H9 (cell line): ENCODE results near the gene CEP126. TPM values are rescaled to one million over a fixed set of nuclear protein-coding genes. Genes with fewer than 3 reads are reported as not detected.

Experiments
- DNase-seq: peaks from one replicate; pipeline ENCODE4 v3.0.0-alpha.2; 2017
- H2AFZ ChIP-seq: one replicate; pipeline ENCODE4 v1.6.1; 2013; ENCODE audit warnings: mild to moderate bottlenecking, low read length, control low read depth, moderate library complexity
- H2AK5ac ChIP-seq: 2 replicates; pipeline ENCODE4 v1.6.1; 2013; ENCODE audit warnings: low read length, control low read depth, mixed read lengths; ENCODE audit not compliant: insufficient read length
- H2BK120ac ChIP-seq: one replicate; pipeline ENCODE4 v1.6.1; 2013; ENCODE audit warnings: low read depth, mild to moderate bottlenecking, low read length, control low read depth, inconsistent platforms; ENCODE audit not compliant: poor library complexity, severe bottlenecking
- H2BK12ac ChIP-seq: 2 replicates; pipeline ENCODE4 v1.6.1; 2013; ENCODE audit warnings: low read length, control low read depth, mixed read lengths, low read depth; ENCODE audit not compliant: insufficient read length
- H2BK15ac ChIP-seq: 2 replicates; pipeline ENCODE4 v1.6.1; 2013; ENCODE audit warnings: low read depth, low read length, control low read depth
- H2BK20ac ChIP-seq: one replicate; pipeline ENCODE4 v1.6.1; 2013; ENCODE audit warnings: low read depth, mild to moderate bottlenecking, low read length, control low read depth, inconsistent platforms; ENCODE audit not compliant: poor library complexity, severe bottlenecking
- H2BK5ac ChIP-seq: 2 replicates; pipeline ENCODE4 v1.6.1; 2013; ENCODE audit warnings: low read length, control low read depth, mixed read lengths; ENCODE audit not compliant: insufficient read length
- H3K14ac ChIP-seq: 2 replicates; pipeline ENCODE4 v1.6.1; 2013; ENCODE audit warnings: low read length, control low read depth; ENCODE audit not compliant: insufficient read depth
- H3K18ac ChIP-seq: 2 replicates; pipeline ENCODE4 v1.6.1; 2013; ENCODE audit warnings: low read depth, mild to moderate bottlenecking, mixed read lengths, low read length, control low read depth; ENCODE audit not compliant: insufficient read length
- H3K23ac ChIP-seq: 2 replicates; pipeline ENCODE4 v1.6.1; 2013; ENCODE audit warnings: low read length, control low read depth, mixed read lengths, low read depth; ENCODE audit not compliant: insufficient read length
- H3K23me2 ChIP-seq: 2 replicates; pipeline ENCODE4 v1.6.1; 2013; ENCODE audit warnings: low read depth, mild to moderate bottlenecking, mixed read lengths, low read length, control low read depth; ENCODE audit not compliant: insufficient read length, poor library complexity, severe bottlenecking
- H3K27ac ChIP-seq: 2 replicates; pipeline ENCODE4 v1.5.1; 2013; ENCODE audit warnings: low read length, control low read depth, mixed read lengths, low read depth; ENCODE audit not compliant: insufficient read length
- H3K27me3 ChIP-seq: 2 replicates; pipeline ENCODE4 v1.6.1; 2013; ENCODE audit warnings: low read length, control low read depth, inconsistent platforms; ENCODE audit not compliant: insufficient read depth
- H3K4ac ChIP-seq: 2 replicates; pipeline ENCODE4 v1.6.1; 2013; ENCODE audit warnings: low read depth, mild to moderate bottlenecking, control low read depth, inconsistent platforms, low read length, moderate library complexity
- H3K4me1 ChIP-seq: 2 replicates; pipeline ENCODE4 v1.6.1; 2013; ENCODE audit warnings: low read length, control low read depth, inconsistent platforms; ENCODE audit not compliant: insufficient read depth
- H3K4me2 ChIP-seq: 2 replicates; pipeline ENCODE4 v1.6.1; 2013; ENCODE audit warnings: low read length, control low read depth, mixed read lengths; ENCODE audit not compliant: insufficient read length, insufficient read depth
- H3K56ac ChIP-seq: 2 replicates; pipeline ENCODE4 v1.6.1; 2013; ENCODE audit warnings: low read depth, mild to moderate bottlenecking, mixed read lengths, low read length, control low read depth; ENCODE audit not compliant: insufficient read length
- H3K79me1 ChIP-seq: 2 replicates; pipeline ENCODE4 v1.6.1; 2013; ENCODE audit warnings: low read depth, mild to moderate bottlenecking, moderate library complexity, low read length, control low read depth, inconsistent platforms; ENCODE audit not compliant: insufficient read depth, poor library complexity, severe bottlenecking
- H3K79me2 ChIP-seq: 2 replicates; pipeline ENCODE4 v1.6.1; 2013; ENCODE audit warnings: low read length, control low read depth, inconsistent platforms; ENCODE audit not compliant: insufficient read depth
- H3K9ac ChIP-seq: 2 replicates; pipeline ENCODE4 v1.6.1; 2013; ENCODE audit warnings: low read length, control low read depth, mixed read lengths; ENCODE audit not compliant: insufficient read length; ENCODE audit errors: extremely low read depth
- H3K9me3 ChIP-seq: one replicate; pipeline ENCODE4 v1.6.1; 2013; ENCODE audit warnings: low read depth, low read length, inconsistent platforms; ENCODE audit not compliant: control insufficient read depth
- H3T11ph ChIP-seq: one replicate; pipeline ENCODE4 v1.6.1; 2013; ENCODE audit warnings: mild to moderate bottlenecking, low read length, control low read depth, inconsistent platforms
- H4K20me1 ChIP-seq: one replicate; pipeline ENCODE4 v1.6.1; 2013; ENCODE audit not compliant: control insufficient read depth, insufficient read length, insufficient read depth
- H4K5ac ChIP-seq: 2 replicates; pipeline ENCODE4 v1.6.1; 2013; ENCODE audit warnings: low read depth, mild to moderate bottlenecking, mixed read lengths, low read length, control low read depth; ENCODE audit not compliant: insufficient read length
- H4K8ac ChIP-seq: replicated peaks from 2 replicates; pipeline ENCODE4 v1.6.1; 2013; ENCODE audit warnings: low read length, control low read depth, mixed read lengths, low read depth; ENCODE audit not compliant: insufficient read length
- H4K91ac ChIP-seq: 2 replicates; pipeline ENCODE4 v1.6.1; 2013; ENCODE audit warnings: low read depth, mild to moderate bottlenecking, moderate library complexity, mixed read lengths, low read length, control low read depth; ENCODE audit not compliant: insufficient read length
- H3K27ac Mint-ChIP-seq, 3 experiments: 2 replicates in 2 of 3; 3 replicates in 1 of 3; pipeline ENCODE4 v1.8.0; 2020 to 2021; ENCODE audit warnings: mixed read lengths in 3 of 3, mild to moderate bottlenecking in 1 of 3, moderate library complexity in 1 of 3
- H3K27me3 Mint-ChIP-seq: 2 replicates; pipeline ENCODE4 v1.8.0; 2021; ENCODE audit warnings: low read depth, mild to moderate bottlenecking, moderate library complexity, mixed read lengths
- H3K36me3 Mint-ChIP-seq, 3 experiments: 2 replicates in 2 of 3; 3 replicates in 1 of 3; pipeline ENCODE4 v1.8.0; 2020 to 2021; ENCODE audit warnings: low read depth in 3 of 3, mixed read lengths in 3 of 3; ENCODE audit not compliant: insufficient read depth in 1 of 3
- H3K4me1 Mint-ChIP-seq, 2 experiments: 2 replicates each; pipeline ENCODE4 v1.8.0; 2020; ENCODE audit warnings: mixed read lengths in 2 of 2
- H3K4me3 Mint-ChIP-seq, 2 experiments: 2 replicates in 1 of 2; 3 replicates in 1 of 2; pipeline ENCODE4 v1.8.0; 2020 to 2021; ENCODE audit warnings: mild to moderate bottlenecking in 2 of 2, mixed read lengths in 2 of 2, moderate library complexity in 1 of 2
- H3K9me3 Mint-ChIP-seq, 2 experiments: 2 replicates in 1 of 2; 3 replicates in 1 of 2; pipeline ENCODE4 v1.8.0; 2020; ENCODE audit warnings: mild to moderate bottlenecking in 2 of 2, mixed read lengths in 2 of 2, moderate library complexity in 1 of 2
- WGBS: extraction: QIAGEN DNeasy Blood & Tissue Kit; methylation state at CpG from one replicate; pipeline ENCODE4 v1.1.7; 2013; ENCODE audit warnings: missing lambda C conversion rate, low lambda C conversion rate, mixed read lengths; ENCODE audit not compliant: insufficient read length; ENCODE audit errors: extremely low coverage; 5-methylcytosine and 5-hydroxymethylcytosine counted together
- total RNA-seq: library from RNA; stranded (reverse); gene quantifications from 2 replicates; pipeline ENCODE4 v1.2.1, GENCODE V29; 2021
- TF ChIP-seq, protein P1 (sequence below): fragments of 200-600 bp; sonication (generic); conservative IDR thresholded peaks from 3 replicates; pipeline ENCODE4 v1.8.0; 2021; ENCODE audit warnings: antibody characterized with exemption, mild to moderate bottlenecking

The CEP126 gene
- total RNA-seq, 1 experiment from 2014 or later = 1.2 TPM

DNA sequence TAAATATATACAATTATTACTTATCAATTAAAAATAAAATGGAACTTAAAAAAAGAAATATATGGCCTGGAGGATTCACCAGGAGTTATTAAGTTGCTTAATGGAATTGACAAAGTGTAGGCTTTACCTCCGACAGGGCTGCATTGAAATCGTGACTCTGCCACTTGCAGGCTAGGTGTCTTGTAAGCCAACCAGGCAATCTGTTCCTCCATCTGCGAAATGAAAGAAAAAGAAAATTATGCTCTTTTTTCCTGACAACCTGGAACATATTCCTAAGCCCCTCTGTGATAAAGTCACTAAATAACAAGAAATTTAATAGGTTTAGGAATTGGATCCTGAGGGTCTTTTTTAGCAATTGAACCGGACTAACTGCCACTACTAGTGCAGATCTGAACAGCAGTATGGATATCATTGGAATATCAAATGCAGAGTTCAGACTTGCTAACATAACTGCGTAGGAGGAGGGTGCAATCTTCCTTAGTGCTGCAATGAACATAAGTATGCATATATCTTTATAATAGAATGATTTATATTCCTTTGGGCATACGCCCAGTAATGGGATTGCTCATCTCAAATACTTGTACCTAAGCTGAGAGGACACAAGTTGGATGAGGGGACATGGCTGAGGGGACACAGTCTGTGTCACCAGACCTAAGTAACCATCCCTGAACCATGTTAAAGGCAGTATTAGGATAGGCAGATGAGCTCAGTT, 42.5 kb upstream of the CEP126 start:
- DNase-seq = no peak
- Histone ChIP-seq H3K27ac (no peak overlapping the region), H2BK20ac (no peak overlapping the region), H3K23me2 (no peaks in the 10 kb centered on the region), H3K9me3 (no peaks in the 10 kb centered on the region), H3K4ac (no peak overlapping the region), H2AFZ (no peak overlapping the region), H3K27me3 (no peaks in the 10 kb centered on the region), H3K4me2 (no peak overlapping the region), H2BK5ac (no peak overlapping the region), H3K4me1 (no peaks in the 10 kb centered on the region), H3K79me2 (no peaks in the 10 kb centered on the region), H4K5ac (no peak overlapping the region), H4K8ac (no peak overlapping the region), H3K79me1 (no peaks in the 10 kb centered on the region), H2AK5ac (no peak overlapping the region), H4K91ac (no peak overlapping the region), H2BK12ac (no peak overlapping the region), H4K20me1 (no peaks in the 10 kb centered on the region), H3K18ac (no peak overlapping the region), H3K9ac (no peak overlapping the region), H3T11ph (no peak overlapping the region), H2BK120ac (no peak overlapping the region), H3K14ac (no peak overlapping the region), H2BK15ac (no peak overlapping the region), H3K56ac (no peak overlapping the region), H3K23ac (no peak overlapping the region)
- TF ChIP-seq, protein P1, sequence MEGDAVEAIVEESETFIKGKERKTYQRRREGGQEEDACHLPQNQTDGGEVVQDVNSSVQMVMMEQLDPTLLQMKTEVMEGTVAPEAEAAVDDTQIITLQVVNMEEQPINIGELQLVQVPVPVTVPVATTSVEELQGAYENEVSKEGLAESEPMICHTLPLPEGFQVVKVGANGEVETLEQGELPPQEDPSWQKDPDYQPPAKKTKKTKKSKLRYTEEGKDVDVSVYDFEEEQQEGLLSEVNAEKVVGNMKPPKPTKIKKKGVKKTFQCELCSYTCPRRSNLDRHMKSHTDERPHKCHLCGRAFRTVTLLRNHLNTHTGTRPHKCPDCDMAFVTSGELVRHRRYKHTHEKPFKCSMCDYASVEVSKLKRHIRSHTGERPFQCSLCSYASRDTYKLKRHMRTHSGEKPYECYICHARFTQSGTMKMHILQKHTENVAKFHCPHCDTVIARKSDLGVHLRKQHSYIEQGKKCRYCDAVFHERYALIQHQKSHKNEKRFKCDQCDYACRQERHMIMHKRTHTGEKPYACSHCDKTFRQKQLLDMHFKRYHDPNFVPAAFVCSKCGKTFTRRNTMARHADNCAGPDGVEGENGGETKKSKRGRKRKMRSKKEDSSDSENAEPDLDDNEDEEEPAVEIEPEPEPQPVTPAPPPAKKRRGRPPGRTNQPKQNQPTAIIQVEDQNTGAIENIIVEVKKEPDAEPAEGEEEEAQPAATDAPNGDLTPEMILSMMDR = no peak
- Mint-ChIP-seq H3K27ac (no peak overlapping the region), H3K27me3 (no peaks in the 10 kb centered on the region; the same call in 1 of the 2 replicates), H3K4me1 (peaks cover 6 to 7% of the 10 kb centered on the region in 2 experiments; a peak in 3 of 4 replicates), H3K9me3 (no peaks in the 10 kb centered on the region), H3K4me3 (no peak overlapping the region), H3K36me3 (no peaks in the 10 kb centered on the region)
- no CpG with 5 or more reads among the region's 6 CpGs for WGBS
